HG03064 (cell line): ENCODE results near the gene UBN2.
"Not testable (repeated sequence)": the region's sequence is repeated elsewhere in the genome, so short reads cannot be mapped to it uniquely, and the experiment has no call there.

Experiments used
- ATAC-seq: cut with Tn5 transposase; IDR thresholded peaks from one replicate; pipeline ENCODE4 v1.9.1; 2021; ENCODE audit warnings: low read depth; ENCODE audit not compliant: unreplicated experiment

Gene UBN2

DNA sequence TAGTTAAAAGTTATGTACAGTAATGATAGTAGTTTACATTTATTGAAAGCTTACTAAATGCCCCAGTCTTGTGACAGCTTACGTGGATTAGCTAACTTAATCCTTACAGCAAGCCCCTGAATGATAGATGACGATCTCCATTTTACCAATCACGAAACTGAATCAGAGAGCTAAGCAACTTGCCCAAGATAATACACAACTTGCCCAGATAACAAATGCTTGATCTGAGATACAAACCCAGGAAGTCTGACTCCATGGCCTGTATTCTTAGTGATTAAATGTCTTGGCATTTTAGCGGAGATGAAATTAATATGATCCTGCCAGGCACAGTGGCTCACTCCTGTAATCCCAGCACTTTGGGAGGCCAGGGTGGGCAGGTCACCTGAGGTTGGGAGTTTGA is 63.2 kb downstream of the UBN2 start:
- no peak for ATAC-seq

DNA sequence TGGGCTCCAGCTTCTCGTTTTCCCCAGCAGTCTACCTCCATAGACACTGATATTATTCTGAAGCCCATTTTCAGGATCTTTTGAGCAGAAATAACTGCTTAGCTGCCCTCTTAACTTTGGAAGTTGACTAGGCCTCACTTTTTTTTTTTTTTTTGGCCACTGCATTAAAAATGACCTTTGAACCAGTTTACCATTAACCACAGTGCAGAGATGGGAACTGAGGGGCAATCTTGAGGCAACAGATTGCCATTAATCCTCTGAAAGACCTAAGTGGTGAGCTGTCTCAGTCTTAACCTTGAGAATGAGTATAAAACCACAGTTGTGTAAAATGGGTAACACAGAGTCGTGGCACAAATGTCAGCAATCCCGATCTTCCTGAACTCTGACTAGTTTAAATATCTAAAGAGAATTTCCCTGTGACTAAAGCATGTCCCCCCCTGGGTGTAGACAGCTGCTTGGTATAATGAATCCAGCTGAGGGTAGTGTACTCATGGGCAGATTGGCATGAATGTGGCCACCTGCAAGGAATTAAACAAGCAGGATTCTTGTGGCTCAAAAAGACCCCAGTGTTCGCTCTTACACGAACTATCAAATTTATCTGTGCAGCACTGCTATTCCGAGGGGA is 64.0 kb downstream of the UBN2 start:
- ATAC-seq: no peak

DNA sequence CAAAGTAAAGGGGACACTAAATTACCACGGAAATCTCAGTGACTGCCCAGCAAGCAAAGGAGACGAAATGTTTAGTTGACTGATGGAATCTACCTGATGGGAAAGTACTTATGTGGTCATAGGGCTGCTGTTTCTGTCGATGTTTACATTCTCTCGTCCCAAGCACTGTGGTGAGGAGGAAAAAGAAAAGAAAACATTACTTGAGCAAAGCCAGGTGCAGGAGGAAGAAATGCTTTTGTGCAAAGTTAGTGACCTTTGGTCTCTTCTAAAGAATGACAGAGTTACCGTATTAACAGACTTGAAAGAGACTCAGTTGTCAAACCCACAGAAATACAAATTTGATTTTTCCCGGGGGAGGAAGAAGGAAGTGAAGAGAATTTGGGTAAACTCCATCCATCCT is 66.8 kb downstream of the UBN2 start:
- ATAC-seq: no peak

GRCh38 chr7:139299296-139299695 is 68.3 kb downstream of the UBN2 start:
- ATAC-seq: no peak

DNA sequence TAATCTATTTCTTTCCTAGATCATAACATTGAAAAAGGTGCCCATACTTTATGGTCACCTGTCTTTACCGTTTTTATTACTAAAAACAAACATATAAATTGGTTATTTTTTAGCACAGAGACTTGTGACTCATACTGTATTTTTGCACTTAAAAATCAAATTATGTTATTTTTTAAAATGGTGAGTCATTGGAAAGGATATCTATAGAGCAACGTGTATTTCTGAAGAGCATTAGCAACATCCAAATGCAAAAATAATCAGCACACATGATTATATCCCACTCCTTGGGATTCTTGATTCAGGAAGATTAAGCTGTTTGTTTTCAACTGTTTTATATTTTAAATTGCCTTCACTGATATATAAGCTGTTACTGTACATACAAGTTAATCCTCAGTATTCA is 69.4 kb downstream of the UBN2 start:
- no peak for ATAC-seq

- ATAC-seq: no peak
Observed at GRCh38 chr7:139304517-139304916, 73.5 kb downstream of the UBN2 start.

DNA sequence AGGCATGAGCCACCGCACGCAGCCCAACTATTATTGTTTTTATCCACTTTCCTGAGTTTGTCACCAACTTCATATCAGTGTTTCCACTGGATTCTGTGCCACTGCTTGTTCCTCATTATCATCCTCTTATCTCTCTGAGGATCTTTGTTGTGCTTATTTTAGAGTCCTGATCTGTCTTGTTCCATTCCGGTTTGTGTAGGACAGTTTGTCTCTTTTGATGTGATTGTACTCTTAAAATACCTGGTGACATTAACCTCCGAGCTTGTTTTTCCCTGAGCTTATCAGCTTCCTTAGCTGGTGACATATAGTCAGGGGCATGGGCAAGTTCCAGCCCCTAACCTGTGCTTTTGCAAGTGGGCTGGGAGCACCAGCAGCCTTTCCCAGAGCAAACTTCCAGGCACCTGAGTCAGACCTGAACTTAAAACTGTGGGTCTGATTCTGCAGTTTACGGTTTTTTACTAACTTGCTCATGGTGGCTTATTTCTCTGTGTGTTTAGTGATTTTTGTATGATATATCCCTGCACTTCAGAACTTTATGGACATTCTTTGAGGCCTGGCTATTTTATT is 87.0 kb downstream of the UBN2 start:
- ATAC-seq: no peak

DNA sequence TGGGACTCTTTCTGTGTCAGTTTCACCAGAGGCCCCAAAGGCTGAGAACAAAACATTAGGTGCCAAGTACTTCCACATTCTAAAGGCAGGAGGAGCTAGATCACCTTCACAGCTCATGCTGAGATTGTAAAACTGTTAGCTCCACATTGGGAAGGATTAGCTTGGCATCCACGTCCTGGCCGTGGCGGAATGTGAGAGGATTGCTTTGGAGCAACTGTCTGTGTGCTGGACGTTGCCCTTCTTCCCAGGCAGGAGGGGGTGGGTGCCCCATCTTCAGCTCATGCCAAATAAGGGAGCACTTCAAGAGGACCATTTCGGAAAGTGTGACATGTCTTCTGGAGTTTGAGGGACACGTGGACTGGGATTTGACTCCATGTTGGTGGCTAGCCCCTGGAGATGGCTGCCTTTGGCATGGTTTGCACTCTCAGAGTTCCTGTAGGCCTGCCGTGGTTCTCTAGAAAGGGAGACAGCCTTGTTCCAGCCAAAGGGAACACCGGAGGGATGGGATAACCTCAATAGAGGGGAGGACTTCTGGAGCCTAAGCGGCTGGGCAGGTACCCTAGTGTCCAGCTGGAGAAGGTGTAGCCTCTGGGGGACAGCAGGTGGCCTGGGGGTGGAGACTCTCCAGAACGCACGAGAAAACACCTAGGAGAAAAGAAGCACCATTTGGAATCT is 90.2 kb downstream of the UBN2 start:
- no peak for ATAC-seq

DNA sequence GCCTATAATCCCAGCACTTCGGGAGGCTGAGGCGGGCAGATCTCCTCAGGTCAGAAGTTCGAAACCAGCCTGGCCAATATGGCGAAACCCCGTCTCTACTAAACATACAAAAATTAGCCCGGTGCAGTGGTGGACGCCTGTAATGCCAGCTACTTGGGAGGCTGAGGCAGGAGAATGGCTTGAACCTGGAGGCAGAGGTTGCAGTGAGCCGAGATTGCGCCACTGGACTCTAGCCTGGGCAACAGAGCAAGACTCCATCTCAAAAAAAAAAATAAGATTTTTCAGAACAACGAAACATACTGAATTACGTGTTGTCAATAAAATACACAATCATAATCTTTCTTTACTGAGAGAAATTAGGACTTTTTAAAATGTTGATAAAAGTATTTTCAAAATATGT is 93.7 kb downstream of the UBN2 start:
- ATAC-seq: not testable (repeated sequence)

DNA sequence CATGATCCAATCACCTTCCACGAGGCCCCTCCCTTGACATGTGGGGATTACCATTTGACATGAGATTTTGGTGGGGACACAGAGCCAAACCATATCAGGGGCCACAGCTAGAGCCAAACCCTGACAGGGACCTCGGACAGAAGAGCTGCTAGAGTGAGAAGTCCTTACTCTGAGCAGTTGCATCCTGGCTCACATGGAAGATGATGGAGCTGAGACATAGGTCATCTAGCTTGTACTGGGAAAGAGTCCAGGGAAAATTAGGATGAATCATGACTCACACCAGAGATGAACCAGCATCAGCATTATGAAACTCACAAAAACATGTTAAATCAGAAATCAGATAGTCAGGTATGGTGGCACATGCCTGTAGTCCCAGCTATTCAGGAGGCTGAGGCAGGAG is 97.3 kb downstream of the UBN2 start:
- ATAC-seq: no peak

GRCh38 chr7:139329119-139329518 is 98.1 kb downstream of the UBN2 start:
- ATAC-seq: no peak

GRCh38 chr7:139330333-139331030 is 99.4 kb downstream of the UBN2 start:
- no peak for ATAC-seq

DNA sequence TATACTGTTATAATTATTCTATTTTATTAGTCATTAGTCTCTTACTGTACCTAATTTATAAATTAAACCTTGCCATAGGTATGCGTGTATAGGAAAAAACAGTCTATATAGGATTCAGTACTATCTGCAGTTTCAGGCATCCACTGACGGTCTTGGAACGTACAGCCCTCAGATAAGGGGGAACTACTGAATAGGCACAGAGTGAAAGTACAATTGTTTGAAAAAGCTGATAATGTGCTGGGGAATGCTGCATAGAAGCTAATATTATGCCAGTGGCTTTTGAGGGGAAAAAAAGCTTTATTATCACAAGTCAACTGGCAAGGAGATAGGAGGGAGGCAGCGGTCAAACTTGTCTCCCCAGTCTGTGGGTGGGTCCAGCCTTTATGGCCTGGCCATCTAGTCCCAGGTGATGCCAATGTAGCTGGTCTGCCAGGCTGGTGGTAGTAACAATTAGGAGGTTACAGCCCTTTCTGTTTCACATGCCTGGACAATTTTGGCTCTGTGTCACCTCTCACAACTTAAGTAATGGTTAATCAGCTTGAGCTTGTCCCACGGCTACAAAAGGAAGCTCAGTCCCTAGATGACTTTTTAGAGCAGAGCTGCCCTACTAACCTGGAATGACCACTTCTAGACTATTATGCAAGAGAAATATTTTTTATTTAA is 101.8 kb downstream of the UBN2 start:
- ATAC-seq: no peak

DNA sequence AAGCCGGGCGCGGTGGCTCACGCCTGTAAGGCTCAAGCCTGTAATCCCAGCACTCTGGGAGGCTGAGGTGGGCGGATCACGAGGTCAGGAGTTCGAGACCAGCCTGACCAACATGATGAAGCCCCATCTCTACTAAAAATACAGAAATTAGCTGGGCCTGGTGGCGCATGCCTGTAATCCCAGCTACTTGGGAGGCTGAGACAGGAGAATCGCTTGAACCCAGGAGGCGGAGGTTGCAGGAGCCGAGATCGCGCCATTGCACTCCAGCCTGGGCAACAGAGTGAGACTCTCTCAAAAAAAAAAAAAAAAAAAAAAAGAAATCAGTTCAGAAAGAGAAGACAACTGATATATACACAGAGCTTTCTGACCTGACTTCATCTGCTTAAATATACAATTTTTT is 102.4 kb downstream of the UBN2 start:
- not testable (repeated sequence) for ATAC-seq

GRCh38 chr7:139334399-139335150 is 103.5 kb downstream of the UBN2 start:
- no peak for ATAC-seq

DNA sequence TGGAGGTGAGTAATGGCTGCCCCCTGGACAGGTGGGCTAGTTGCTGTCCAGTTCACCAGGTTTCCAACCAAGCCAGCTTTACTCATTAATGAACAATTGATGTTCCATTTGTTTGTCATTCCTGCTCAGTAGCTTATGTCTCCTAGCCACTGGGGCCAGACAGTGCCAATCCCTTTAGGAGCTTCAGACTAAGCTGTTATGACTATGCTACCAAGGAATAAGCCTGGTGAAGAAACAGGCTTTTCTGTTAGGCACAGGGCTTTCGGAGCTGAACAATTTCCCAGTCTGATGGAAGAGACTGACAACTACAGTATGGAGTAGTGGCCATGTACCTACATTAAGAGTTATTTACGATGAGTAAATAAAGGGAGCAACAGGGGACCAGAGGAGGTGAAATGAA is 108.0 kb downstream of the UBN2 start:
- ATAC-seq: no peak

GRCh38 chr7:139339698-139340036 is 108.6 kb downstream of the UBN2 start:
- no peak for ATAC-seq

DNA sequence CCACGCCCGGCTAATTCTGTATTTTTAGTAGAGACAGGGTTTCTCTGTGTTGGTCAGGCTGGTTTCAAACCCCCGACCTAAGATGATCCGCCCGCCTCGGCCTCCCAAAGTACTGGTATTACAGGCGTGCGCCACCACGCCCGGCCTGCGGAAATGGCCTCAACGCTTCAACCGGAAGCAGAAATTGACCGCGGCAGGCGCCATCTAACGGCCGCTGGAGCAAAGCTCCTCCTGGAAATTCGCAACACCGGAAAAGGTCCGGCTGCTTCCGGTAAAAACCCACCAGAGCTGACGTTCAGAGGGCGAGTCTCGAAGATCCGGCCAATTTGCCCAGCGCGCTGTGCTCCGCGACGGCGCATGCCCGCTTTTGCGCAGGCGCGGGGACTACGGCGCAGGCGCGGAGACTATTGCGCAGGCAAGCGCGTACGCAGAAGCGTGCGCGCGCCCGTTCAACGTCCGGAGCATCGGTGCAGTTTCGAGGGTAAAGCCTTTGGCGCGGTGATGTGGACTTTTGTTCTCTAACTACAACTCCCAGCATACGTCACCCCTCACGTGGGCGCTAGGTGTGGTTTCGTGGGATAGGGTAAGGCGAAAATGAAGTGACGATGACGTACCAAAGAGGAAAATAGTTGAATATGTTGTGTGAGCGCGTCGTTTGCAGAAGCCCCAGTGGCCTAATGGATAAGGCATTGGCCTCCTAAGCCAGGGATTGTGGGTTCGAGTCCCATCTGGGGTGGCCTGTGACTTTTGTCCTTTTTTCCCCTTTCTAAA is 109.2 kb downstream of the UBN2 start:
- peak; percentile 79 for ATAC-seq

GRCh38 chr7:139340808-139341057 is 109.7 kb downstream of the UBN2 start:
- ATAC-seq: no peak
